HG03280 (cell line): Measurements from ENCODE around the gene TBX10.
A peak's percentile ranks its signal among the peaks of the same experiment; 100 is the strongest.

Experiments
- ATAC-seq: cut with Tn5 transposase; IDR thresholded peaks from one replicate; pipeline ENCODE4 v1.9.1; 2021; ENCODE audit warnings: mild to moderate bottlenecking, moderate library complexity; ENCODE audit not compliant: unreplicated experiment

Gene TBX10

GRCh38 chr11:67617243-67617953 lies 22.2 kb downstream of the TBX10 start:
- no peak for ATAC-seq

- no peak for ATAC-seq
Measured at GRCh38 chr11:67616431-67617242, 22.9 kb downstream of the TBX10 start.

- ATAC-seq = no peak
Measured at GRCh38 chr11:67615728-67616430, 23.7 kb downstream of the TBX10 start.

GRCh38 chr11:67614730-67615714 lies 24.5 kb downstream of the TBX10 start:
- no peak for ATAC-seq

GRCh38 chr11:67613960-67614715 lies 25.4 kb downstream of the TBX10 start:
- peak; percentile 65 for ATAC-seq

GRCh38 chr11:67613313-67613959 lies 26.1 kb downstream of the TBX10 start:
- ATAC-seq = no peak

GRCh38 chr11:67612751-67613150 lies 26.8 kb downstream of the TBX10 start:
- no peak for ATAC-seq

- no peak for ATAC-seq
Measured at GRCh38 chr11:67611704-67612587, 27.6 kb downstream of the TBX10 start.

- no peak for ATAC-seq
Measured at GRCh38 chr11:67611165-67611564, 28.4 kb downstream of the TBX10 start.

- ATAC-seq = no peak
Measured at GRCh38 chr11:67610302-67610868, 29.2 kb downstream of the TBX10 start.

- no peak for ATAC-seq
Measured at GRCh38 chr11:67609316-67609715, 30.2 kb downstream of the TBX10 start.

- ATAC-seq = no peak
Measured at GRCh38 chr11:67608486-67608885, 31.1 kb downstream of the TBX10 start.

GRCh38 chr11:67607507-67607906 lies 32.1 kb downstream of the TBX10 start:
- ATAC-seq = no peak

GRCh38 chr11:67606492-67607295 lies 32.9 kb downstream of the TBX10 start, which contains the start of gene NDUFV1:
Gene NDUFV1 (plus strand): TSS chr11:67606936. CDS start chr11:67607005, 69 bp downstream.
- peak; percentile 94 for ATAC-seq

- no peak for ATAC-seq
Measured at GRCh38 chr11:67606093-67606491, 33.5 kb downstream of the TBX10 start.

- ATAC-seq = no peak
Measured at GRCh38 chr11:67605231-67606011, 34.1 kb downstream of the TBX10 start.
